Activated naive CD4-positive, alpha-beta T cell treated with anti-CD3 and anti-CD28 coated beads, Interleukin-2, amount 50 U/mL, for 24 hours (primary cell): ENCODE measurements around the gene POLR2F.
"Not testable (repeated sequence)": the region's sequence is repeated elsewhere in the genome, so short reads cannot be mapped to it uniquely, and the experiment has no call there.

Experiments
- H3K27ac Mint-ChIP-seq: one replicate; pipeline ENCODE4 v1.8.0; 2021; ENCODE audit warnings: mild to moderate bottlenecking, mixed read lengths
- H3K27me3 Mint-ChIP-seq: one replicate; pipeline ENCODE4 v1.8.0; 2021; ENCODE audit warnings: mixed read lengths
- H3K36me3 Mint-ChIP-seq: one replicate; pipeline ENCODE4 v1.8.0; 2021; ENCODE audit warnings: mixed read lengths
- H3K4me1 Mint-ChIP-seq: one replicate; pipeline ENCODE4 v1.8.0; 2021; ENCODE audit warnings: mixed read lengths
- H3K4me3 Mint-ChIP-seq: one replicate; pipeline ENCODE4 v1.8.0; 2021; ENCODE audit warnings: mild to moderate bottlenecking, mixed read lengths
- H3K9me3 Mint-ChIP-seq: one replicate; pipeline ENCODE4 v1.8.0; 2021; ENCODE audit warnings: mixed read lengths

Gene POLR2F

GRCh38 chr22:37932821-37933578 lies 20.5 kb upstream of the POLR2F start:
- H3K36me3 Mint-ChIP-seq, result peaks cover 5% of the 10 kb centered on the region
- no peaks in the 10 kb centered on the region for H3K9me3 Mint-ChIP-seq
- no peaks in the 10 kb centered on the region for H3K27me3 Mint-ChIP-seq
- peaks cover 14% of the 10 kb centered on the region for H3K4me1 Mint-ChIP-seq
- no peak overlapping the region for H3K4me3 Mint-ChIP-seq
- H3K27ac Mint-ChIP-seq, result no peak overlapping the region

GRCh38 chr22:37933711-37934376 lies 19.7 kb upstream of the POLR2F start:
- Mint-ChIP-seq H3K4me1 (peaks cover 14% of the 10 kb centered on the region), H3K36me3 (peaks cover 2% of the 10 kb centered on the region), H3K9me3 (no peaks in the 10 kb centered on the region), H3K4me3 (no peak overlapping the region), H3K27me3 (no peaks in the 10 kb centered on the region), H3K27ac (no peak overlapping the region)

- Mint-ChIP-seq H3K4me3 (no peak overlapping the region), H3K27me3 (no peaks in the 10 kb centered on the region), H3K27ac (no peak overlapping the region), H3K36me3 (peaks cover 8% of the 10 kb centered on the region), H3K4me1 (no peaks in the 10 kb centered on the region), H3K9me3 (no peaks in the 10 kb centered on the region)
Observed at GRCh38 chr22:37940698-37941376, 12.7 kb upstream of the POLR2F start.

GRCh38 chr22:37942133-37942532 lies 11.4 kb upstream of the POLR2F start:
- Mint-ChIP-seq H3K4me1 (no peaks in the 10 kb centered on the region), H3K4me3 (no peak overlapping the region), H3K36me3 (peaks cover 8% of the 10 kb centered on the region), H3K27ac (no peak overlapping the region), H3K27me3 (no peaks in the 10 kb centered on the region), H3K9me3 (no peaks in the 10 kb centered on the region)

GRCh38 chr22:37943136-37943824 lies 10.2 kb upstream of the POLR2F start:
- H3K4me1 Mint-ChIP-seq, result no peaks in the 10 kb centered on the region
- H3K27ac Mint-ChIP-seq, result no peak overlapping the region
- no peaks in the 10 kb centered on the region for H3K27me3 Mint-ChIP-seq
- H3K36me3 Mint-ChIP-seq, result peaks cover 5% of the 10 kb centered on the region
- no peaks in the 10 kb centered on the region for H3K9me3 Mint-ChIP-seq
- H3K4me3 Mint-ChIP-seq, result no peak overlapping the region

GRCh38 chr22:37943825-37944198 lies 9.7 kb upstream of the POLR2F start:
- H3K36me3 Mint-ChIP-seq, result peaks cover 5% of the 10 kb centered on the region
- H3K4me1 Mint-ChIP-seq, result no peaks in the 10 kb centered on the region
- H3K4me3 Mint-ChIP-seq, result no peak overlapping the region
- no peak overlapping the region for H3K27ac Mint-ChIP-seq
- no peaks in the 10 kb centered on the region for H3K27me3 Mint-ChIP-seq
- H3K9me3 Mint-ChIP-seq, result no peaks in the 10 kb centered on the region

- not testable (repeated sequence) for H3K27me3 Mint-ChIP-seq
Observed at GRCh38 chr22:37944423-37944822, 9.1 kb upstream of the POLR2F start.

GRCh38 chr22:37947142-37947795 lies 6.2 kb upstream of the POLR2F start:
- not testable (repeated sequence) for H3K27me3 Mint-ChIP-seq, H3K27ac Mint-ChIP-seq, H3K4me3 Mint-ChIP-seq, H3K9me3 Mint-ChIP-seq, H3K4me1 Mint-ChIP-seq, H3K36me3 Mint-ChIP-seq

More at GRCh38 chr22:37944423-37944822, 9.1 kb upstream of the POLR2F start:
- H3K36me3 Mint-ChIP-seq, H3K4me3 Mint-ChIP-seq, H3K4me1 Mint-ChIP-seq, H3K27ac Mint-ChIP-seq, H3K9me3 Mint-ChIP-seq: not testable (repeated sequence)

GRCh38 chr22:37951305-37951704 lies 2.2 kb upstream of the POLR2F start:
- no peak overlapping the region for H3K4me3 Mint-ChIP-seq
- no peak overlapping the region for H3K27ac Mint-ChIP-seq
- H3K4me1 Mint-ChIP-seq, result peaks cover 27% of the 10 kb centered on the region
- H3K27me3 Mint-ChIP-seq, result peaks cover 5% of the 10 kb centered on the region
- no peaks in the 10 kb centered on the region for H3K9me3 Mint-ChIP-seq
- H3K36me3 Mint-ChIP-seq, result peaks cover 4% of the 10 kb centered on the region

- H3K27ac Mint-ChIP-seq, H3K9me3 Mint-ChIP-seq, H3K27me3 Mint-ChIP-seq, H3K36me3 Mint-ChIP-seq: not testable (repeated sequence)
- Mint-ChIP-seq H3K4me1 (peaks cover 37% of the 10 kb centered on the region), H3K4me3 (peak overlapping the region; percentile 93)
Observed at GRCh38 chr22:37952629-37953028, 870 bp upstream of the POLR2F start.

GRCh38 chr22:37953062-37953436 lies 450 bp upstream of the POLR2F start:
- Mint-ChIP-seq H3K27ac (no peak overlapping the region), H3K27me3 (peaks cover 5% of the 10 kb centered on the region), H3K9me3 (no peaks in the 10 kb centered on the region), H3K36me3 (peaks cover 8% of the 10 kb centered on the region), H3K4me3 (peak overlapping the region; percentile 93), H3K4me1 (peaks cover 40% of the 10 kb centered on the region)

- Mint-ChIP-seq H3K36me3 (peaks cover 20% of the 10 kb centered on the region), H3K27ac (peak overlapping the region; percentile 1), H3K9me3 (no peaks in the 10 kb centered on the region), H3K4me1 (peaks cover 46% of the 10 kb centered on the region), H3K27me3 (peaks cover 5% of the 10 kb centered on the region), H3K4me3 (peak overlapping the region; percentile 93)
Observed at GRCh38 chr22:37954686-37955085, 1.2 kb downstream of the POLR2F start.

- H3K27ac Mint-ChIP-seq, H3K4me3 Mint-ChIP-seq, H3K27me3 Mint-ChIP-seq, H3K9me3 Mint-ChIP-seq: not testable (repeated sequence)
- Mint-ChIP-seq H3K4me1 (peaks cover 46% of the 10 kb centered on the region), H3K36me3 (peaks cover 20% of the 10 kb centered on the region)
Observed at GRCh38 chr22:37955825-37956397, 2.4 kb downstream of the POLR2F start.

GRCh38 chr22:37957232-37957631 lies 3.7 kb downstream of the POLR2F start:
- no peak overlapping the region for H3K4me3 Mint-ChIP-seq
- peaks cover 2% of the 10 kb centered on the region for H3K27me3 Mint-ChIP-seq
- H3K4me1 Mint-ChIP-seq, result peaks cover 46% of the 10 kb centered on the region
- H3K36me3 Mint-ChIP-seq, result peaks cover 28% of the 10 kb centered on the region
- no peaks in the 10 kb centered on the region for H3K9me3 Mint-ChIP-seq
- H3K27ac Mint-ChIP-seq, result no peak overlapping the region

- Mint-ChIP-seq H3K4me3 (no peak overlapping the region), H3K36me3 (peaks cover 30% of the 10 kb centered on the region), H3K4me1 (peaks cover 34% of the 10 kb centered on the region), H3K27ac (no peak overlapping the region), H3K27me3 (no peaks in the 10 kb centered on the region), H3K9me3 (no peaks in the 10 kb centered on the region)
Observed at GRCh38 chr22:37959231-37959825, 5.8 kb downstream of the POLR2F start.
